HG03064 (cell line): ENCODE results near the gene SIPA1L2.
"Not testable (repeated sequence)": the region's sequence is repeated elsewhere in the genome, so short reads cannot be mapped to it uniquely, and the experiment has no call there.

Source experiments
- ATAC-seq: cut with Tn5 transposase; IDR thresholded peaks from one replicate; pipeline ENCODE4 v1.9.1; 2021; ENCODE audit warnings: low read depth; ENCODE audit not compliant: unreplicated experiment

SIPA1L2 gene

GRCh38 chr1:232621050-232621449, 8.9 kb downstream of the SIPA1L2 start:
- no peak for ATAC-seq

- ATAC-seq: no peak
Observed at GRCh38 chr1:232620356-232620969, 9.5 kb downstream of the SIPA1L2 start.

GRCh38 chr1:232617237-232617636, 12.7 kb downstream of the SIPA1L2 start:
- ATAC-seq: no peak

- ATAC-seq: no peak
Observed at GRCh38 chr1:232615306-232615800, 14.6 kb downstream of the SIPA1L2 start.

- ATAC-seq: no peak
Observed at GRCh38 chr1:232614811-232615210, 15.1 kb downstream of the SIPA1L2 start.

GRCh38 chr1:232613752-232614381, 16.1 kb downstream of the SIPA1L2 start:
- ATAC-seq: no peak

- not testable (repeated sequence) for ATAC-seq
Observed at GRCh38 chr1:232612836-232613235, 17.1 kb downstream of the SIPA1L2 start.

GRCh38 chr1:232611834-232612233, 18.1 kb downstream of the SIPA1L2 start:
- no peak for ATAC-seq

GRCh38 chr1:232610902-232611745, 18.8 kb downstream of the SIPA1L2 start:
- ATAC-seq: not testable (repeated sequence)

- no peak for ATAC-seq
Observed at GRCh38 chr1:232610192-232610901, 19.6 kb downstream of the SIPA1L2 start.

- ATAC-seq: no peak
Observed at GRCh38 chr1:232608427-232608826, 21.5 kb downstream of the SIPA1L2 start.

- ATAC-seq: no peak
Observed at GRCh38 chr1:232602622-232603021, 27.3 kb downstream of the SIPA1L2 start.

- peak; percentile 35 for ATAC-seq
Observed at GRCh38 chr1:232600424-232601258, 29.3 kb downstream of the SIPA1L2 start.

- peak; percentile 61 for ATAC-seq
Observed at GRCh38 chr1:232599178-232600041, 30.5 kb downstream of the SIPA1L2 start.

- ATAC-seq: no peak
Observed at GRCh38 chr1:232598837-232599177, 31.1 kb downstream of the SIPA1L2 start.

GRCh38 chr1:232598133-232598532, 31.8 kb downstream of the SIPA1L2 start:
- ATAC-seq: no peak

- ATAC-seq: peak; percentile 47
Observed at GRCh38 chr1:232597721-232598120, 32.2 kb downstream of the SIPA1L2 start.

GRCh38 chr1:232596666-232597303, 33.1 kb downstream of the SIPA1L2 start:
- ATAC-seq: no peak
